H9 (cell line): ENCODE results near the gene SYDE2. TPM values are rescaled to one million over a fixed set of nuclear protein-coding genes. Genes with fewer than 3 reads are reported as not detected.

Experiments used
- DNase-seq: peaks from one replicate; pipeline ENCODE4 v3.0.0-alpha.2; 2017
- H2AFZ ChIP-seq: one replicate; pipeline ENCODE4 v1.6.1; 2013; ENCODE audit warnings: mild to moderate bottlenecking, low read length, control low read depth, moderate library complexity
- H2AK5ac ChIP-seq: 2 replicates; pipeline ENCODE4 v1.6.1; 2013; ENCODE audit warnings: low read length, control low read depth, mixed read lengths; ENCODE audit not compliant: insufficient read length
- H2BK120ac ChIP-seq: one replicate; pipeline ENCODE4 v1.6.1; 2013; ENCODE audit warnings: low read depth, mild to moderate bottlenecking, low read length, control low read depth, inconsistent platforms; ENCODE audit not compliant: poor library complexity, severe bottlenecking
- H2BK12ac ChIP-seq: 2 replicates; pipeline ENCODE4 v1.6.1; 2013; ENCODE audit warnings: low read length, control low read depth, mixed read lengths, low read depth; ENCODE audit not compliant: insufficient read length
- H2BK15ac ChIP-seq: 2 replicates; pipeline ENCODE4 v1.6.1; 2013; ENCODE audit warnings: low read depth, low read length, control low read depth
- H2BK20ac ChIP-seq: one replicate; pipeline ENCODE4 v1.6.1; 2013; ENCODE audit warnings: low read depth, mild to moderate bottlenecking, low read length, control low read depth, inconsistent platforms; ENCODE audit not compliant: poor library complexity, severe bottlenecking
- H2BK5ac ChIP-seq: 2 replicates; pipeline ENCODE4 v1.6.1; 2013; ENCODE audit warnings: low read length, control low read depth, mixed read lengths; ENCODE audit not compliant: insufficient read length
- H3K14ac ChIP-seq: 2 replicates; pipeline ENCODE4 v1.6.1; 2013; ENCODE audit warnings: low read length, control low read depth; ENCODE audit not compliant: insufficient read depth
- H3K18ac ChIP-seq: 2 replicates; pipeline ENCODE4 v1.6.1; 2013; ENCODE audit warnings: low read depth, mild to moderate bottlenecking, mixed read lengths, low read length, control low read depth; ENCODE audit not compliant: insufficient read length
- H3K23ac ChIP-seq: 2 replicates; pipeline ENCODE4 v1.6.1; 2013; ENCODE audit warnings: low read length, control low read depth, mixed read lengths, low read depth; ENCODE audit not compliant: insufficient read length
- H3K23me2 ChIP-seq: 2 replicates; pipeline ENCODE4 v1.6.1; 2013; ENCODE audit warnings: low read depth, mild to moderate bottlenecking, mixed read lengths, low read length, control low read depth; ENCODE audit not compliant: insufficient read length, poor library complexity, severe bottlenecking
- H3K27ac ChIP-seq: 2 replicates; pipeline ENCODE4 v1.5.1; 2013; ENCODE audit warnings: low read length, control low read depth, mixed read lengths, low read depth; ENCODE audit not compliant: insufficient read length
- H3K27me3 ChIP-seq: 2 replicates; pipeline ENCODE4 v1.6.1; 2013; ENCODE audit warnings: low read length, control low read depth, inconsistent platforms; ENCODE audit not compliant: insufficient read depth
- H3K4ac ChIP-seq: 2 replicates; pipeline ENCODE4 v1.6.1; 2013; ENCODE audit warnings: low read depth, mild to moderate bottlenecking, control low read depth, inconsistent platforms, low read length, moderate library complexity
- H3K4me1 ChIP-seq: 2 replicates; pipeline ENCODE4 v1.6.1; 2013; ENCODE audit warnings: low read length, control low read depth, inconsistent platforms; ENCODE audit not compliant: insufficient read depth
- H3K4me2 ChIP-seq: 2 replicates; pipeline ENCODE4 v1.6.1; 2013; ENCODE audit warnings: low read length, control low read depth, mixed read lengths; ENCODE audit not compliant: insufficient read length, insufficient read depth
- H3K56ac ChIP-seq: 2 replicates; pipeline ENCODE4 v1.6.1; 2013; ENCODE audit warnings: low read depth, mild to moderate bottlenecking, mixed read lengths, low read length, control low read depth; ENCODE audit not compliant: insufficient read length
- H3K79me1 ChIP-seq: 2 replicates; pipeline ENCODE4 v1.6.1; 2013; ENCODE audit warnings: low read depth, mild to moderate bottlenecking, moderate library complexity, low read length, control low read depth, inconsistent platforms; ENCODE audit not compliant: insufficient read depth, poor library complexity, severe bottlenecking
- H3K79me2 ChIP-seq: 2 replicates; pipeline ENCODE4 v1.6.1; 2013; ENCODE audit warnings: low read length, control low read depth, inconsistent platforms; ENCODE audit not compliant: insufficient read depth
- H3K9ac ChIP-seq: 2 replicates; pipeline ENCODE4 v1.6.1; 2013; ENCODE audit warnings: low read length, control low read depth, mixed read lengths; ENCODE audit not compliant: insufficient read length; ENCODE audit errors: extremely low read depth
- H3K9me3 ChIP-seq: one replicate; pipeline ENCODE4 v1.6.1; 2013; ENCODE audit warnings: low read depth, low read length, inconsistent platforms; ENCODE audit not compliant: control insufficient read depth
- H3T11ph ChIP-seq: one replicate; pipeline ENCODE4 v1.6.1; 2013; ENCODE audit warnings: mild to moderate bottlenecking, low read length, control low read depth, inconsistent platforms
- H4K20me1 ChIP-seq: one replicate; pipeline ENCODE4 v1.6.1; 2013; ENCODE audit not compliant: control insufficient read depth, insufficient read length, insufficient read depth
- H4K5ac ChIP-seq: 2 replicates; pipeline ENCODE4 v1.6.1; 2013; ENCODE audit warnings: low read depth, mild to moderate bottlenecking, mixed read lengths, low read length, control low read depth; ENCODE audit not compliant: insufficient read length
- H4K8ac ChIP-seq: replicated peaks from 2 replicates; pipeline ENCODE4 v1.6.1; 2013; ENCODE audit warnings: low read length, control low read depth, mixed read lengths, low read depth; ENCODE audit not compliant: insufficient read length
- H4K91ac ChIP-seq: 2 replicates; pipeline ENCODE4 v1.6.1; 2013; ENCODE audit warnings: low read depth, mild to moderate bottlenecking, moderate library complexity, mixed read lengths, low read length, control low read depth; ENCODE audit not compliant: insufficient read length
- H3K27ac Mint-ChIP-seq, 3 experiments: 2 replicates in 2 of 3; 3 replicates in 1 of 3; pipeline ENCODE4 v1.8.0; 2020 to 2021; ENCODE audit warnings: mixed read lengths in 3 of 3, mild to moderate bottlenecking in 1 of 3, moderate library complexity in 1 of 3
- H3K27me3 Mint-ChIP-seq: 2 replicates; pipeline ENCODE4 v1.8.0; 2021; ENCODE audit warnings: low read depth, mild to moderate bottlenecking, moderate library complexity, mixed read lengths
- H3K36me3 Mint-ChIP-seq, 3 experiments: 2 replicates in 2 of 3; 3 replicates in 1 of 3; pipeline ENCODE4 v1.8.0; 2020 to 2021; ENCODE audit warnings: low read depth in 3 of 3, mixed read lengths in 3 of 3; ENCODE audit not compliant: insufficient read depth in 1 of 3
- H3K4me1 Mint-ChIP-seq, 2 experiments: 2 replicates each; pipeline ENCODE4 v1.8.0; 2020; ENCODE audit warnings: mixed read lengths in 2 of 2
- H3K4me3 Mint-ChIP-seq, 2 experiments: 2 replicates in 1 of 2; 3 replicates in 1 of 2; pipeline ENCODE4 v1.8.0; 2020 to 2021; ENCODE audit warnings: mild to moderate bottlenecking in 2 of 2, mixed read lengths in 2 of 2, moderate library complexity in 1 of 2
- H3K9me3 Mint-ChIP-seq, 2 experiments: 2 replicates in 1 of 2; 3 replicates in 1 of 2; pipeline ENCODE4 v1.8.0; 2020; ENCODE audit warnings: mild to moderate bottlenecking in 2 of 2, mixed read lengths in 2 of 2, moderate library complexity in 1 of 2
- CTCF ChIP-seq: fragments of 200-600 bp; sonication (generic); conservative IDR thresholded peaks from 3 replicates; pipeline ENCODE4 v1.8.0; 2021; ENCODE audit warnings: antibody characterized with exemption, mild to moderate bottlenecking
- WGBS: extraction: QIAGEN DNeasy Blood & Tissue Kit; methylation state at CpG from one replicate; pipeline ENCODE4 v1.1.7; 2013; ENCODE audit warnings: missing lambda C conversion rate, low lambda C conversion rate, mixed read lengths; ENCODE audit not compliant: insufficient read length; ENCODE audit errors: extremely low coverage; 5-methylcytosine and 5-hydroxymethylcytosine counted together
- total RNA-seq: library from RNA; stranded (reverse); gene quantifications from 2 replicates; pipeline ENCODE4 v1.2.1, GENCODE V29; 2021

Gene SYDE2
- total RNA-seq, 1 experiment from 2014 or later: 12.4 TPM

DNA sequence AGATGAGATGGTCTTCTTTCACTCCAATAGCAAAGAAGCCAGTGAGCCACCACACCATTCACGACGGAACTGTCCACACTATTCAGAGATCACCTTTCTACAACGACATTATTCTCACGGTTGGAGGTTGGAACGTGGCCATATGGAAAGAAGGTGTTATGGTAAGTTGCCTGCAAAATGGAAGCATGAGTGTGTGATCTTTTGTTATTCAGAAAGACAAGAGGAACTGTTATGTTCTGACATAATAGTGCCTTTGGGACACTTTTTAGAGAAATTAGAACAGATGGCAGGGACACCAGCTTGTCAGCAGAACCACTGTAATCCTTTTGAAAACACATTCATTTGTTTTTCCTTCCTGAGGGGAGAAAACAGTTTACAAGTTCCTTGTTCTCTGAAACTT, 76.7 kb downstream of the SYDE2 start:
- H3K27me3 Mint-ChIP-seq: no peaks in the 10 kb centered on the region
- TF ChIP-seq CTCF: no peak
- H3K36me3 Mint-ChIP-seq: no peaks in the 10 kb centered on the region
- no peak overlapping the region for H3K56ac ChIP-seq
- H3K27ac Mint-ChIP-seq: no peak overlapping the region
- no peaks in the 10 kb centered on the region for H3K23me2 ChIP-seq
- H3K9ac ChIP-seq: no peak overlapping the region
- no peak overlapping the region for H3K27ac ChIP-seq
- WGBS: no CpG with 5 or more reads among the region's 5 CpGs
- H2BK12ac ChIP-seq: no peak overlapping the region
- no peak overlapping the region for H3K4me3 Mint-ChIP-seq
- H3K4me1 ChIP-seq: no peaks in the 10 kb centered on the region
- no peak overlapping the region for H2AK5ac ChIP-seq
- no peak for DNase-seq
- H3K14ac ChIP-seq: no peak overlapping the region
- H2BK120ac ChIP-seq: no peak overlapping the region
- H4K20me1 ChIP-seq: no peaks in the 10 kb centered on the region
- H3K27me3 ChIP-seq: no peaks in the 10 kb centered on the region
- H3K9me3 ChIP-seq: no peaks in the 10 kb centered on the region
- no peak overlapping the region for H3K4ac ChIP-seq
- H4K5ac ChIP-seq: no peak overlapping the region
- no peak overlapping the region for H3K4me2 ChIP-seq
- H3K79me2 ChIP-seq: no peaks in the 10 kb centered on the region
- no peak overlapping the region for H3T11ph ChIP-seq
- H2AFZ ChIP-seq: no peak overlapping the region
- H3K4me1 Mint-ChIP-seq: peaks cover 8 to 14% of the 10 kb centered on the region in 2 experiments
- H2BK5ac ChIP-seq: no peak overlapping the region
- no peak overlapping the region for H2BK20ac ChIP-seq
- no peaks in the 10 kb centered on the region for H3K9me3 Mint-ChIP-seq
- H2BK15ac ChIP-seq: no peak overlapping the region
- H3K18ac ChIP-seq: no peak overlapping the region
- no peak overlapping the region for H4K8ac ChIP-seq
- H3K79me1 ChIP-seq: no peaks in the 10 kb centered on the region
- no peak overlapping the region for H3K23ac ChIP-seq
- H4K91ac ChIP-seq: no peak overlapping the region
